ENCODE results near the gene ACKR3.

Gene ACKR3

GRCh38 chr2:236550701-236551465 is 18.7 kb upstream of the ACKR3 start:
- no peak for DNase-seq

GRCh38 chr2:236551471-236552211 is 18.0 kb upstream of the ACKR3 start:
- no peak for DNase-seq

GRCh38 chr2:236552212-236552542 is 17.4 kb upstream of the ACKR3 start:
- no peak for DNase-seq

GRCh38 chr2:236552581-236553363 is 16.9 kb upstream of the ACKR3 start:
- no peak for DNase-seq

- no peak for DNase-seq
These were observed 16.1 kb upstream of the ACKR3 start for GRCh38 chr2:236553522-236553921.

- no peak for DNase-seq
These were observed 14.9 kb upstream of the ACKR3 start for GRCh38 chr2:236554629-236555282.

- no peak for DNase-seq
These were observed 14.1 kb upstream of the ACKR3 start for GRCh38 chr2:236555481-236555880.

GRCh38 chr2:236557306-236558030 is 12.2 kb upstream of the ACKR3 start:
- no peak for DNase-seq

GRCh38 chr2:236558036-236558435 is 11.6 kb upstream of the ACKR3 start:
- DNase-seq: no peak

GRCh38 chr2:236558993-236559978 is 10.3 kb upstream of the ACKR3 start:
- DNase-seq: no peak

- no peak for DNase-seq
These were observed 7.8 kb upstream of the ACKR3 start for GRCh38 chr2:236561874-236562273.

GRCh38 chr2:236562434-236562833 is 7.2 kb upstream of the ACKR3 start:
- DNase-seq: no peak

GRCh38 chr2:236563953-236564352 is 5.7 kb upstream of the ACKR3 start:
- DNase-seq: no peak

- DNase-seq: no peak
These were observed 4.4 kb upstream of the ACKR3 start for GRCh38 chr2:236565212-236565611.

GRCh38 chr2:236565879-236566402 is 3.7 kb upstream of the ACKR3 start:
- no peak for DNase-seq

GRCh38 chr2:236566596-236566995 is 3.0 kb upstream of the ACKR3 start:
- no peak for DNase-seq

- DNase-seq: peak; percentile 55
These were observed 1.3 kb upstream of the ACKR3 start for GRCh38 chr2:236568068-236568921.

GRCh38 chr2:236568922-236569572 is 578 bp upstream of the ACKR3 start:
- no peak for DNase-seq

All from femur (tissue), 1 donor.